AG20443 (cell line): ENCODE results near the gene MOB2.
"Not testable (repeated sequence)": the region's sequence is repeated elsewhere in the genome, so short reads cannot be mapped to it uniquely, and the experiment has no call there.

Experiments used
- DNase-seq: peaks from one replicate; pipeline ENCODE4 v3.0.0; 2012; ENCODE audit warnings: low spot score, mixed read lengths

MOB2 gene

GRCh38 chr11:1442807-1443366 is 43.7 kb downstream of the MOB2 start:
- no peak for DNase-seq

GRCh38 chr11:1442163-1442562 is 44.4 kb downstream of the MOB2 start:
- peak; percentile 59 for DNase-seq

GRCh38 chr11:1440496-1440895 is 46.1 kb downstream of the MOB2 start:
- DNase-seq, result no peak

GRCh38 chr11:1440066-1440465 is 46.5 kb downstream of the MOB2 start:
- DNase-seq, result no peak

GRCh38 chr11:1439341-1439740 is 47.2 kb downstream of the MOB2 start:
- DNase-seq, result no peak

- no peak for DNase-seq
These were observed 47.6 kb downstream of the MOB2 start for GRCh38 chr11:1438967-1439330.

GRCh38 chr11:1438261-1438966 is 48.2 kb downstream of the MOB2 start:
- DNase-seq, result no peak

- peak; percentile 77 for DNase-seq
These were observed 49.1 kb downstream of the MOB2 start for GRCh38 chr11:1437500-1437899.

GRCh38 chr11:1436468-1437039 is 50.0 kb downstream of the MOB2 start:
- DNase-seq, result no peak

- DNase-seq, result no peak
These were observed 50.6 kb downstream of the MOB2 start for GRCh38 chr11:1435820-1436467.

GRCh38 chr11:1435479-1435819 is 51.1 kb downstream of the MOB2 start:
- not testable (repeated sequence) for DNase-seq

- DNase-seq, result no peak
These were observed 52.5 kb downstream of the MOB2 start for GRCh38 chr11:1433977-1434640.

- no peak for DNase-seq
These were observed 53.0 kb downstream of the MOB2 start for GRCh38 chr11:1433568-1433967.

- DNase-seq, result no peak
These were observed 57.7 kb downstream of the MOB2 start for GRCh38 chr11:1428762-1429316.

GRCh38 chr11:1425439-1425838 is 61.1 kb downstream of the MOB2 start:
- no peak for DNase-seq

GRCh38 chr11:1425006-1425405 is 61.6 kb downstream of the MOB2 start:
- DNase-seq, result no peak

GRCh38 chr11:1423406-1423805 is 63.2 kb downstream of the MOB2 start:
- DNase-seq, result not testable (repeated sequence)

GRCh38 chr11:1422981-1423380 is 63.6 kb downstream of the MOB2 start:
- DNase-seq, result no peak

GRCh38 chr11:1422481-1422880 is 64.1 kb downstream of the MOB2 start:
- no peak for DNase-seq

- DNase-seq, result no peak
These were observed 65.3 kb downstream of the MOB2 start for GRCh38 chr11:1421291-1421690.

- no peak for DNase-seq
These were observed 66.8 kb downstream of the MOB2 start for GRCh38 chr11:1419811-1420210.
